ENCODE data around the gene GRPR.
"Not testable (repeated sequence)": the region's sequence is repeated elsewhere in the genome, so short reads cannot be mapped to it uniquely, and the experiment has no call there.

Gene GRPR

GRCh38 chrX:16171039-16171438 lies 47.7 kb downstream of the GRPR start:
- intact Hi-C loops (cut with DNase I), result no loop called here
- DNase-seq, result no peak

GRCh38 chrX:16171944-16172343 lies 48.6 kb downstream of the GRPR start:
- no peak for DNase-seq
- intact Hi-C loops (cut with DNase I), result no loop called here

GRCh38 chrX:16172391-16172790 lies 49.0 kb downstream of the GRPR start:
- DNase-seq, result no peak
- intact Hi-C loops (cut with DNase I), result no loop called here

- intact Hi-C loops (cut with DNase I), result no loop called here
- no peak for DNase-seq
Observed at GRCh38 chrX:16175329-16176061, 52.1 kb downstream of the GRPR start.

GRCh38 chrX:16177260-16177659 lies 53.9 kb downstream of the GRPR start:
- intact Hi-C loops (cut with DNase I), result no loop called here
- DNase-seq, result no peak

- intact Hi-C loops (cut with DNase I), result not testable (repeated sequence)
Observed at GRCh38 chrX:16183843-16184242, 60.5 kb downstream of the GRPR start.

GRCh38 chrX:16185725-16186136 lies 62.4 kb downstream of the GRPR start:
- intact Hi-C loops (cut with DNase I), result no loop called here
- DNase-seq, result no peak

More at GRCh38 chrX:16183843-16184242, 60.5 kb downstream of the GRPR start:
- DNase-seq, result not testable (repeated sequence)

- intact Hi-C loops (cut with DNase I), result no loop called here
- DNase-seq, result no peak
Observed at GRCh38 chrX:16186380-16187007, 63.1 kb downstream of the GRPR start.

GRCh38 chrX:16187024-16187760 lies 63.8 kb downstream of the GRPR start:
- intact Hi-C loops (cut with DNase I), result no loop called here
- DNase-seq, result no peak

- no peak for DNase-seq
- intact Hi-C loops (cut with DNase I), result no loop called here
Observed at GRCh38 chrX:16188687-16189086, 65.3 kb downstream of the GRPR start.

GRCh38 chrX:16191605-16192004 lies 68.2 kb downstream of the GRPR start:
- intact Hi-C loops (cut with DNase I), result no loop called here
- no peak for DNase-seq

GRCh38 chrX:16196829-16197228 lies 73.5 kb downstream of the GRPR start:
- intact Hi-C loops (cut with DNase I), result no loop called here
- DNase-seq, result no peak

GRCh38 chrX:16199343-16199742 lies 76.0 kb downstream of the GRPR start:
- intact Hi-C loops (cut with DNase I), result no loop called here

GRCh38 chrX:16202943-16203342 lies 79.6 kb downstream of the GRPR start:
- intact Hi-C loops (cut with DNase I), result no loop called here
- DNase-seq, result no peak

More at GRCh38 chrX:16199343-16199742, 76.0 kb downstream of the GRPR start:
- no peak for DNase-seq

Measured in head of caudate nucleus (tissue), 42 donors.